Breast epithelium (tissue), 4 donors: Measurements from ENCODE around the gene C2orf68. TPM values are rescaled to one million over a fixed set of nuclear protein-coding genes. Genes with fewer than 3 reads are reported as not detected.
"Not testable (repeated sequence)": the region's sequence is repeated elsewhere in the genome, so short reads cannot be mapped to it uniquely, and the experiment has no call there.

Source experiments
- DNase-seq, 2 donors: peaks; one replicate each; pipeline ENCODE4 v3.0.0-alpha.2; 2019; ENCODE audit warnings: low spot score in 2 of 2
- H3K27ac ChIP-seq, 2 donors: fragments of 200-600 bp; sonication (generic) in 1 of 2; one replicate each; pipeline ENCODE4 v1.5.1; 2016 to 2019; ENCODE audit warnings: mild to moderate bottlenecking in 1 of 2
- H3K27me3 ChIP-seq, 2 donors: fragments of 200-600 bp; sonication (generic) in 1 of 2; one replicate each; pipeline versions ENCODE4 v1.5.1 to v1.6.0; 2017 to 2019; ENCODE audit warnings: control low read depth in 1 of 2, mild to moderate bottlenecking in 1 of 2
- H3K36me3 ChIP-seq: fragments of 200-600 bp; one replicate; pipeline ENCODE4 v1.5.1; 2019
- H3K4me1 ChIP-seq, 2 donors: fragments of 200-600 bp; sonication (generic); one replicate each; pipeline ENCODE4 v1.5.1; 2016 to 2019; ENCODE audit warnings: control low read depth in 1 of 2
- H3K4me3 ChIP-seq, 3 donors: fragments of 200-600 bp; sonication (generic); 1 replicate in 2 of 3; 2 replicates in 1 of 3; pipeline ENCODE4 v1.5.1; 2016 to 2019; ENCODE audit warnings: mild to moderate bottlenecking in 3 of 3, moderate library complexity in 2 of 3
- H3K9me3 ChIP-seq, 2 donors: fragments of 200-600 bp; sonication (generic) in 1 of 2; one replicate each; pipeline ENCODE4 v1.5.1; 2016 to 2019; ENCODE audit warnings: control low read depth in 1 of 2
- CTCF ChIP-seq, 3 donors: fragments of 450-650 bp; IDR thresholded peaks; one replicate each; pipeline ENCODE4 v1.5.1; 2016 to 2017; ENCODE audit warnings: antibody characterized with exemption in 3 of 3, mild to moderate bottlenecking in 3 of 3, moderate library complexity in 3 of 3
- POLR2A ChIP-seq: fragments of 450-650 bp; IDR thresholded peaks from one replicate; pipeline ENCODE4 v1.6.1; 2016; ENCODE audit warnings: antibody characterized with exemption, mild to moderate bottlenecking, moderate library complexity
- POLR2AphosphoS5 ChIP-seq, 3 donors: sonication (generic); formaldehyde crosslinking; IDR thresholded peaks; one replicate each; pipeline ENCODE4 v1.6.1; 2017; ENCODE audit warnings: antibody characterized with exemption in 3 of 3
- intact Hi-C: fragments of 100-400 bp; cut with DNase I; formaldehyde crosslinking; loops from one replicate; pipeline ENCODE4 v1.15.1; 2023; ENCODE audit warnings: low total_unique reads
- total RNA-seq, 3 donors: library from RNA; depleted of rRNA; stranded (reverse); fragments of >200 nt; gene quantifications; one replicate each; pipeline ENCODE4 v1.1.0, GENCODE V29; 2016

The C2orf68 gene
- total RNA-seq: 10 to 100 TPM; 13.9 to 26.6 (median 16.1) TPM

DNA sequence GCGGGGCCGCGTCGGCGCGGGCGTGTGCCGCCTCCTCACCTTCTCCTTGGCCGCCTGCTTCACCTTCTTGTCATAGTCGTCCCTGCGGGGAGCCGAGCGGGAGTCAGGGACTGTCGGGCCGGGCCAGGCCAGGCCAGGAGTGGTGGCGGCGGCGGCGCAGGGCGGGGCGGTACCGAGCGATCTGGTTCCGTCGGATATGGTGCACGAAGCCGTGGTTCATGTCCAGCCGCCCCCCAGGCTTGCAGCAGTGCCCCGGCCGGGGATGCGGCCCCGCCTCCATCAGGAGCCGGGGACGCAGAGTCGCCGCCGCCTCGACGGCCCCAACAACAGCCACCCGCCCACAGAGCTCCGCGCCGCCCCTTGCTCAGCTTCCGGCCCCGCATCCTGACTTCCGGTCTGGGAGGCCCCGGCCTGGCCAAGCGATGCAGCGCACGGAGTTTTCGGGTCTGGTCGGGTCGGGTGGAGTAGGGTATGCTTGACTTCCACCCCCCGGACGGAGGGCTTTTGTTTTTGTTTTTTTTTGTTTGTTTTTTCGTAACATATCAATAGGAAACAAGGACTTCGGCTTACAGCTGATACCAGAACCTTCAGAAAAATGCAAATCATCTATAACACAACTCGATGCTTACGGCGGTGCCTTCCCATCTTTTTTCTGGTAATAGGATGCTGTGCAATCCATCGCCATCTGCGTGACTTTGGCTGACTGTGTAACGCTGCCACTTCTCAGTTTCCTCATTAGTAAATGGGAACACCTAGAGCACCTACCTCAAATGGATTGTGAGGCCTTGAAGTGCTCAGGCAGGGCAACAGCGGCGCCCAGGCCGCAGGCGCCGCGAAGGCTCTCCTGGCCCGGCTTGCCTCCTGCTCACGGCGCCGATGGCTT lies at the start of gene C2orf68:
Gene C2orf68 (minus strand): TSS at position 362 of the 883 bp plus-strand sequence. CDS start 82 bp downstream, at position 280.
- H3K36me3 ChIP-seq: no peaks in the 10 kb centered on the region
- peak; percentile 88 to 90 for DNase-seq
- H3K27ac ChIP-seq: peak within 1 kb of the TSS; percentile 86 to 94
- intact Hi-C loops: no loop called here
- H3K27me3 ChIP-seq: no peaks in the 10 kb centered on the region
- peak within 1 kb of the TSS; percentile 86 to 93 (median 91) for H3K4me3 ChIP-seq
- no peaks in the 10 kb centered on the region for H3K9me3 ChIP-seq
- TF ChIP-seq CTCF (IDR thresholded peaks at IDR 0.05): no peak
- TF ChIP-seq POLR2AphosphoS5 (IDR thresholded peaks at IDR 0.05): peak; percentile 40 to 88 (median 79)
- peak; percentile 74 for TF ChIP-seq POLR2A
- H3K4me1 ChIP-seq: peaks cover 0 to 6% of the 10 kb centered on the region in 2 donors

DNA sequence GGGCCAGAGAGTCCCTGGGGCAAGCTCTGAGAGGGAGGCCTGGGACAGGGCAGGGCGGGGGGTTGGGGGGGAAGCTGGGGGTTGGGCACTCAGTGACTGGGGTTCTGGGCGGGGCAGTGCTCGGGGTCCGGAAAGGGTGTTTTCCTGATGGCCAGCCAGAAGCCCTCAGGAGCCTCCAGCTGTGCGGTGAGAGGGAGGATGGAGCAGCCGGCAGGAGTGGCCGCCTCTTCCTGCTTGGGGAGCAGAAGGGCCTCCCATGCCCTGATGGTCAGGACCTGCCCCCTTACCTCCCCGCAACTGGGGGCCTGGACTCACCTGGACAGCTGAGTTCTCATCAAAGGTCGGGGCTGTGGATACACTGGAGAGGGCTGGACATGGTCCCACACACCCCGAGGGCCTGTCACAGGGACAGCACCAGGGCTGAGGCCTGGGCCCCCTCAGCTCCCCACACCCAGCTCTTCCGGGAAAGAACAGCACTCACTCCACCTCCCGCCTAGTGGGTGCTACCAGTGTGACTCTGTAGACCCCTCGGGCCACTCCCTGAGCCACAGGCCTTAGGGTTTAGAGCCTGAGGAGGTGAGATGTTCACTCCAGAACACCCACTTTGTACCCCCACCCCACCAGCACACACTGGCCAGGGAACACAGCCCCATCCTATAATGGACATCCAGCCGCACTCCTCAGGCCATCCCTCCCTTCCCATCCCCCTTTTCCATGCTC lies 49.4 kb upstream of the C2orf68 start:
- DNase-seq: no peak
- H3K4me1 ChIP-seq: no peaks in the 10 kb centered on the region
- intact Hi-C loops: no loop called here
- no peak overlapping the region for H3K4me3 ChIP-seq
- TF ChIP-seq CTCF (IDR thresholded peaks at IDR 0.05): no peak
- TF ChIP-seq POLR2AphosphoS5 (IDR thresholded peaks at IDR 0.05): no peak
- TF ChIP-seq POLR2A: no peak
- H3K36me3 ChIP-seq: no peaks in the 10 kb centered on the region
- no peaks in the 10 kb centered on the region for H3K9me3 ChIP-seq
- no peaks in the 10 kb centered on the region for H3K27me3 ChIP-seq
- peak overlapping the region in 1 of 2 donors; percentile 71 for H3K27ac ChIP-seq

DNA sequence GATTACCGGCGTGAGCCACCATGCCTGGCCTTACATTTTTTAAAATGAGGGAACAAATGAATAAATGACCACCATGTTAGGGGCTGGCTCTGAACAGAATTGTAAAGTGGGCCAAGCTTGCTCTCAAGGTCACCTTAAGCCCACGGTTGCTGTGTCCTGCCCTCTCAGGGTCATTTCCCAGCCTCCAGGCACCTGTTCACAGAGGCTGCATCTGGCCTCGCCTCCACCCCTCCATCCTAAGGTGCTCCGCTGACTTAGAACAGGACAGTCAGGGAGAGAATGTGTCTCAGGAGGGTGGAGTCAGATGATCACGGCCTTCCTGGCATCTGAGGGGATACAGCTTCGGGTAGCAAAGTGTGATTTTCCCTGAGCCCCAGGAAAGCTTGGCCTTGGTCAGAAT lies 48.9 kb upstream of the C2orf68 start:
- Histone ChIP-seq H3K27ac (peak overlapping the region in 1 of 2 donors; percentile 71), H3K4me3 (no peak overlapping the region), H3K4me1 (no peaks in the 10 kb centered on the region), H3K27me3 (no peaks in the 10 kb centered on the region), H3K9me3 (no peaks in the 10 kb centered on the region), H3K36me3 (no peaks in the 10 kb centered on the region)
- DNase-seq: no peak
- TF ChIP-seq POLR2A (no peak), CTCF (IDR thresholded peaks at IDR 0.05) (no peak), POLR2AphosphoS5 (IDR thresholded peaks at IDR 0.05) (no peak)
- intact Hi-C loops: no loop called here

DNA sequence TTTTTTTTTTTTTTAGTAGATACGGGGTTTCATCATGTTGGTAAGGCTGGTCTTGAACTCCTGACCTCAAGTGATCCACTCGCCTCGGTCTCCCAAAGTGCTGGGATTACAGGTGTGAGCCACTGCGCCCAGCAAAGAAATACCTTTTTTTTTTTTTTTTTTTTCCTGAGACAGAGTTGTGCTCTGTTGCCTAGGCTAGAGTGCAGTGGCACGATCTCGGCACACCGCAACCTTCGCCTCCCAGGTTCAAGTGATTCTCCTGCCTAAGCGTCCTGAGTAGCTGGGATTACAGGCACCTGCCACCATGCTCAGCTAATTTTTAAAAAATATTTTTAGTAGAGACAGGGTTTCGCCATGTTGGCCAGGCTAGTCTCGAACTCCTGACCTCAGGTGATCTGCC lies 48.4 kb upstream of the C2orf68 start:
- H3K9me3 ChIP-seq, H3K36me3 ChIP-seq, intact Hi-C loops, H3K27me3 ChIP-seq, H3K4me3 ChIP-seq, H3K27ac ChIP-seq, DNase-seq, H3K4me1 ChIP-seq: not testable (repeated sequence)

- DNase-seq: no peak
- H3K9me3 ChIP-seq: no peaks in the 10 kb centered on the region
- no peak overlapping the region for H3K27ac ChIP-seq
- no peaks in the 10 kb centered on the region for H3K4me1 ChIP-seq
- H3K4me3 ChIP-seq: no peak overlapping the region
- H3K36me3 ChIP-seq: no peaks in the 10 kb centered on the region
- TF ChIP-seq POLR2AphosphoS5 (IDR thresholded peaks at IDR 0.05) (no peak), POLR2A (no peak), CTCF (IDR thresholded peaks at IDR 0.05) (no peak)
- H3K27me3 ChIP-seq: no peaks in the 10 kb centered on the region
- intact Hi-C loops: no loop called here
Measured at GRCh38 chr2:85659324-85659981, 47.6 kb upstream of the C2orf68 start.

GRCh38 chr2:85657399-85657798 lies 45.5 kb upstream of the C2orf68 start:
- H3K4me1 ChIP-seq, H3K27ac ChIP-seq, intact Hi-C loops, H3K27me3 ChIP-seq, DNase-seq, H3K36me3 ChIP-seq, H3K4me3 ChIP-seq, H3K9me3 ChIP-seq: not testable (repeated sequence)
